ENCODE data around the gene RAD18. TPM values are rescaled to one million over a fixed set of nuclear protein-coding genes. Genes with fewer than 3 reads are reported as not detected.

RAD18 gene
- total and polyA plus RNA-seq, 9 of the 15 experiments (the other 6 are each of a cell fraction or from before 2014, with no cell fraction given) = 19.2 to 49.4 (median 34.4) TPM

DNA sequence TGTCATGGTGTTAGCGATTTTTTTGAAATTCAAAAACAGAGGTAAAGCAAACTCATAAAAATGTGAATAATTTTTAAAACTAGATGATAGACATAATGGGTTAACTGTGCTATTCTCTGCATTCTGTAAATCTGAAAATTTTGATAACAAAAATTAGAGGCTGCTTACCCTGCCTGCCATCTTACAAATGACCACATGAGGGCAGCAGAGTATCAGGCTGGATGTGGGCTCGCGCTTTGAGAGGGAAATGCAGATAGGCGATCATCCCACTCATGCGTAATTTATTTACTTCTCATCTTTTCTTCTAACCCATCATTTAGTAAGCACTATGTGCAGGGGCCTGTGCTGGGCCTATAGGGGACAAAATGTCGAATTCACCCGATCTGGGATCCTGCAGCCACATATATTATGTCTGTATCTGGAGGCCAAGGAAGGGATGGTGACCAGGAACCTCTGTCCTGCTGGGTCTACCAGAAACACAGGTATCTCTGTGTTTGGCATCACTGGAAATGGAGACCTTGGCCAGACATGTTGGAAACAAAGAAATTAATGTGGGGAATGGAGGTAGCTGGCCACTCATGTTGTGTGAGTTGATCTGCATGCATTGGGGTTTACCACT, 7.8 kb upstream of the RAD18 start (continued):
- TF ChIP-seq MECOM (CRISPR knock-in tag; IDR thresholded peaks at IDR 0.05) = no peak
- no peak for TF ChIP-seq NFRKB (IDR thresholded peaks at IDR 0.05; ENCODE audit: low read depth)
- no peak for TF ChIP-seq SRSF3 (IDR thresholded peaks at IDR 0.05; ENCODE audit: insufficient read depth, low read length)
- TF ChIP-seq, protein P1, sequence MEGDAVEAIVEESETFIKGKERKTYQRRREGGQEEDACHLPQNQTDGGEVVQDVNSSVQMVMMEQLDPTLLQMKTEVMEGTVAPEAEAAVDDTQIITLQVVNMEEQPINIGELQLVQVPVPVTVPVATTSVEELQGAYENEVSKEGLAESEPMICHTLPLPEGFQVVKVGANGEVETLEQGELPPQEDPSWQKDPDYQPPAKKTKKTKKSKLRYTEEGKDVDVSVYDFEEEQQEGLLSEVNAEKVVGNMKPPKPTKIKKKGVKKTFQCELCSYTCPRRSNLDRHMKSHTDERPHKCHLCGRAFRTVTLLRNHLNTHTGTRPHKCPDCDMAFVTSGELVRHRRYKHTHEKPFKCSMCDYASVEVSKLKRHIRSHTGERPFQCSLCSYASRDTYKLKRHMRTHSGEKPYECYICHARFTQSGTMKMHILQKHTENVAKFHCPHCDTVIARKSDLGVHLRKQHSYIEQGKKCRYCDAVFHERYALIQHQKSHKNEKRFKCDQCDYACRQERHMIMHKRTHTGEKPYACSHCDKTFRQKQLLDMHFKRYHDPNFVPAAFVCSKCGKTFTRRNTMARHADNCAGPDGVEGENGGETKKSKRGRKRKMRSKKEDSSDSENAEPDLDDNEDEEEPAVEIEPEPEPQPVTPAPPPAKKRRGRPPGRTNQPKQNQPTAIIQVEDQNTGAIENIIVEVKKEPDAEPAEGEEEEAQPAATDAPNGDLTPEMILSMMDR (IDR thresholded peaks at IDR 0.05 in 2 of 3, conservative IDR thresholded peaks at IDR 0.05 in 1 of 3; ENCODE audit: insufficient read depth in 2 of 3, low read depth in 1 of 3, low read length in 3 of 3) = peak; percentile 90 to 98 (median 94)
- TF ChIP-seq, protein P2, sequence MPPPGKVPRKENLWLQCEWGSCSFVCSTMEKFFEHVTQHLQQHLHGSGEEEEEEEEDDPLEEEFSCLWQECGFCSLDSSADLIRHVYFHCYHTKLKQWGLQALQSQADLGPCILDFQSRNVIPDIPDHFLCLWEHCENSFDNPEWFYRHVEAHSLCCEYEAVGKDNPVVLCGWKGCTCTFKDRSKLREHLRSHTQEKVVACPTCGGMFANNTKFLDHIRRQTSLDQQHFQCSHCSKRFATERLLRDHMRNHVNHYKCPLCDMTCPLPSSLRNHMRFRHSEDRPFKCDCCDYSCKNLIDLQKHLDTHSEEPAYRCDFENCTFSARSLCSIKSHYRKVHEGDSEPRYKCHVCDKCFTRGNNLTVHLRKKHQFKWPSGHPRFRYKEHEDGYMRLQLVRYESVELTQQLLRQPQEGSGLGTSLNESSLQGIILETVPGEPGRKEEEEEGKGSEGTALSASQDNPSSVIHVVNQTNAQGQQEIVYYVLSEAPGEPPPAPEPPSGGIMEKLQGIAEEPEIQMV (tag; conservative IDR thresholded peaks at IDR 0.05; ENCODE audit: low read depth) = no peak
- TF ChIP-seq ETV5 (CRISPR knock-in tag; IDR thresholded peaks at IDR 0.05; ENCODE audit: low read depth) = no peak
- TF ChIP-seq LCOR (CRISPR knock-in tag; IDR thresholded peaks at IDR 0.05) = peak; percentile 57; the same call in 1 of the 2 replicates
- TF ChIP-seq JUN (IDR thresholded peaks at IDR 0.05; ENCODE audit: borderline replicate concordance, low read depth, low read length) = peak; percentile 25; the same call in 1 of the 2 replicates
- no peak for TF ChIP-seq JUN (CRISPR knock-in tag; IDR thresholded peaks at IDR 0.05; ENCODE audit: borderline replicate concordance)
- TF ChIP-seq CTBP1 (IDR thresholded peaks at IDR 0.05; ENCODE audit: borderline replicate concordance) = no peak
- TF ChIP-seq RFX5 (IDR thresholded peaks at IDR 0.05; ENCODE audit: low read depth, low read length) = no peak
- TF ChIP-seq ATF4 (CRISPR knock-in tag; IDR thresholded peaks at IDR 0.05) = no peak
- TF ChIP-seq E2F4 (CRISPR knock-in tag; IDR thresholded peaks at IDR 0.05; ENCODE audit: low read depth) = no peak
- no peak for TF ChIP-seq SP2 (IDR thresholded peaks at IDR 0.05; ENCODE audit: extremely low read depth, low read depth, low read length, poor library complexity, severe bottlenecking)
- 0 out of 2 replicates have a peak, but pooled peaks have one; percentile 26 for TF ChIP-seq CC2D1A (IDR thresholded peaks at IDR 0.05)
- TF ChIP-seq ASH1L (IDR thresholded peaks at IDR 0.05; ENCODE audit: borderline replicate concordance, low read depth, partially characterized antibody) = no peak
- TF ChIP-seq KAT2B (IDR thresholded peaks at IDR 0.05; ENCODE audit: low read depth, low read length) = no peak
- no peak for TF ChIP-seq MXI1 (IDR thresholded peaks at IDR 0.05; ENCODE audit: low read depth, low read length)
- TF ChIP-seq BACH1 (tag; IDR thresholded peaks at IDR 0.05) = no peak
- TF ChIP-seq ZNF696 (CRISPR knock-in tag; conservative IDR thresholded peaks at IDR 0.05) = no peak
- no peak for TF ChIP-seq NCOR1 (IDR thresholded peaks at IDR 0.05)
- no peak for TF ChIP-seq NBN (IDR thresholded peaks at IDR 0.05; ENCODE audit: low read depth)
